Measurements from ENCODE around the gene JAML.

JAML gene

GRCh38 chr11:118224511-118225188 lies at the start of gene JAML:
TSS of gene JAML (minus strand) at chr11:118225011. CDS start at chr11:118214866, 10,145 bp downstream.
- peak; percentile 76 for DNase-seq

- DNase-seq: no peak
These were observed 49.4 kb upstream of the JAML start for GRCh38 chr11:118274186-118274585.

GRCh38 chr11:118272001-118272400 lies 47.2 kb upstream of the JAML start:
- no peak for DNase-seq

GRCh38 chr11:118267486-118267885 lies 42.7 kb upstream of the JAML start:
- no peak for DNase-seq

- no peak for DNase-seq
These were observed 41.1 kb upstream of the JAML start for GRCh38 chr11:118265954-118266353.

GRCh38 chr11:118264569-118265465 lies 40.0 kb upstream of the JAML start:
- DNase-seq: no peak

- no peak for DNase-seq
These were observed 39.1 kb upstream of the JAML start, which contains the start of gene MPZL2 for GRCh38 chr11:118263695-118264568. TSS of gene MPZL2 (minus strand) at chr11:118264297. CDS start at chr11:118264153, 144 bp downstream.

- no peak for DNase-seq
These were observed 38.3 kb upstream of the JAML start for GRCh38 chr11:118263112-118263511.

- peak; percentile 34 for DNase-seq
These were observed 35.5 kb upstream of the JAML start for GRCh38 chr11:118260353-118260752.

- DNase-seq: no peak
These were observed 34.3 kb upstream of the JAML start for GRCh38 chr11:118259138-118259537.

- no peak for DNase-seq
These were observed 33.6 kb upstream of the JAML start for GRCh38 chr11:118258410-118258809.

GRCh38 chr11:118252688-118253087 lies 27.9 kb upstream of the JAML start:
- DNase-seq: no peak

GRCh38 chr11:118251858-118252652 lies 27.2 kb upstream of the JAML start, which contains the start of gene MPZL3:
TSS of gene MPZL3 (minus strand) at chr11:118252365. CDS start at chr11:118252294, 71 bp downstream.
- DNase-seq: peak; percentile 95

- no peak for DNase-seq
These were observed 22.2 kb upstream of the JAML start for GRCh38 chr11:118247041-118247440.

GRCh38 chr11:118245936-118246562 lies 21.2 kb upstream of the JAML start:
- DNase-seq: no peak

- no peak for DNase-seq
These were observed 19.4 kb upstream of the JAML start for GRCh38 chr11:118243993-118244762.

- DNase-seq: no peak
These were observed 18.4 kb upstream of the JAML start for GRCh38 chr11:118243161-118243560.

- no peak for DNase-seq
These were observed 16.9 kb upstream of the JAML start for GRCh38 chr11:118241764-118242098.

GRCh38 chr11:118240999-118241763 lies 16.4 kb upstream of the JAML start:
- peak; percentile 78 for DNase-seq
